Endothelial cell of umbilical vein (primary cell): ENCODE results near the gene RPL36AL. TPM values are rescaled to one million over a fixed set of nuclear protein-coding genes. Genes with fewer than 3 reads are reported as not detected.

Experiments
- BruUV-seq: library from RNA; stranded (reverse); fragments of 400-500 nt; replicated peaks from 2 replicates; lab custom pipeline; 2021; lab: Mats Ljungman, UMichigan
- CTCF ChIA-PET: fragments of 300-600, 350-600 bp; sonication (Branson Sonifier 250); formaldehyde crosslinking; loops from one replicate; lab custom pipeline; 2021; ENCODE audit warnings: antibody characterized with exemption, inconsistent platforms; lab: Charles Lee
- POLR2A ChIA-PET: fragments of 300-600, 350-600 bp; sonication (Branson Sonifier 250); formaldehyde crosslinking; loops from one replicate; lab custom pipeline; 2021; ENCODE audit warnings: antibody characterized with exemption, inconsistent platforms; lab: Charles Lee
- DNase-seq: peaks from one replicate; pipeline ENCODE4 v3.0.0-alpha.2; 2011; ENCODE audit warnings: low read depth, low spot score
- FAIRE-seq: peaks from 2 replicates; lab custom pipeline; 2011; peaks lifted over from hg19 to GRCh38; lab: Jason Lieb, UNC
- H2AFZ ChIP-seq: 2 replicates; pipeline ENCODE4 v1.6.0; 2012; ENCODE audit warnings: low read depth, low read length, control low read depth, inconsistent platforms
- H3K27ac ChIP-seq: 2 replicates; pipeline ENCODE4 v1.5.1; 2011; ENCODE audit warnings: low read depth, mild to moderate bottlenecking, control low read depth, low read length, moderate library complexity; ENCODE audit not compliant: insufficient read depth
- H3K27me3 ChIP-seq, 2 experiments: 2 replicates each; pipeline versions ENCODE4 v1.6.0 to v1.6.1; 2011; ENCODE audit warnings: low read length in 2 of 2, mixed read lengths in 1 of 2; ENCODE audit not compliant: control insufficient read depth in 2 of 2, insufficient read depth in 2 of 2
- H3K36me3 ChIP-seq, 2 experiments: 2 replicates in 1 of 2; 3 replicates in 1 of 2; pipeline ENCODE4 v1.5.1; 2011; ENCODE audit warnings: low read length in 2 of 2, mild to moderate bottlenecking in 1 of 2, moderate library complexity in 1 of 2; ENCODE audit not compliant: control insufficient read depth in 2 of 2, insufficient read depth in 2 of 2; ENCODE audit errors: extremely low read depth in 1 of 2
- H3K4me1 ChIP-seq: 3 replicates; pipeline ENCODE4 v1.5.1; 2011; ENCODE audit warnings: mild to moderate bottlenecking, low read length; ENCODE audit not compliant: control insufficient read depth, insufficient read depth; ENCODE audit errors: extremely low read depth
- H3K4me2 ChIP-seq: 2 replicates; pipeline ENCODE4 v1.6.1; 2011; ENCODE audit warnings: low read length, control low read depth, mixed read lengths; ENCODE audit not compliant: insufficient read depth
- H3K4me3 ChIP-seq, 3 experiments: fragments of 200-600 bp in 1 of 3; sonication (generic), shearing (Covaris generic) in 1 of 3; replicated peaks in 1 of 3; 2 replicates each; pipeline ENCODE4 v1.5.1; 2011 to 2016; ENCODE audit warnings: control low read depth in 3 of 3, low read length in 3 of 3, mild to moderate bottlenecking in 2 of 3, inconsistent platforms in 1 of 3, low read depth in 1 of 3, moderate library complexity in 1 of 3; ENCODE audit not compliant: insufficient read depth in 1 of 3
- H3K79me2 ChIP-seq: 2 replicates; pipeline ENCODE4 v1.6.0; 2012; ENCODE audit warnings: low read length, inconsistent platforms; ENCODE audit not compliant: control insufficient read depth, insufficient read depth
- H3K9ac ChIP-seq: replicated peaks from 2 replicates; pipeline ENCODE3; 2011; ENCODE audit warnings: low read length, control low read depth; ENCODE audit not compliant: insufficient read depth; ENCODE audit errors: extremely low read depth
- H3K9me1 ChIP-seq: replicated peaks from 3 replicates; pipeline ENCODE4 v1.6.0; 2011; ENCODE audit warnings: mild to moderate bottlenecking, low read length; ENCODE audit not compliant: control insufficient read depth, insufficient read depth; ENCODE audit errors: extremely low read depth
- H3K9me3 ChIP-seq: replicated peaks from 2 replicates; pipeline ENCODE4 v1.5.1; 2012; ENCODE audit warnings: low read length, inconsistent platforms; ENCODE audit not compliant: control insufficient read depth, insufficient read depth
- H4K20me1 ChIP-seq: replicated peaks from 2 replicates; pipeline ENCODE3; 2011; ENCODE audit warnings: mild to moderate bottlenecking, low read length; ENCODE audit not compliant: control insufficient read depth, insufficient read depth; ENCODE audit errors: extremely low read depth
- GATA2 ChIP-seq: IDR thresholded peaks from 2 replicates; pipeline ENCODE4 v1.7.0; 2011; ENCODE audit warnings: low read depth, mild to moderate bottlenecking, moderate library complexity, mixed read lengths, low read length; ENCODE audit not compliant: insufficient read length, insufficient read depth
- JUN ChIP-seq: IDR thresholded peaks from 2 replicates; pipeline ENCODE4 v1.6.1; 2011; ENCODE audit warnings: borderline replicate concordance, low read depth; ENCODE audit not compliant: insufficient read length, insufficient read depth
- POLR2A ChIP-seq: IDR thresholded peaks from 2 replicates; pipeline ENCODE4 v1.6.1; 2012; ENCODE audit warnings: low read depth, mild to moderate bottlenecking, control low read depth, low read length
- dilution Hi-C: fragments of 300-500 bp; cut with MboI; formaldehyde crosslinking; loops from one replicate; pipeline ENCODE4 v1.15.0; 2019; ENCODE audit warnings: low sequenced_read_pairs; ENCODE audit not compliant: extremely low pct_ligation_motif_present
- intact Hi-C: fragments of 100-400 bp; cut with micrococcal nuclease; formaldehyde crosslinking; loops from one replicate; pipeline ENCODE4 v1.10.0; 2022
- polyA plus RNA-seq, 4 experiments: library from polyadenylated mRNA; depleted of rRNA in 3 of 4; stranded (reverse) in 3 of 4; unstranded in 1 of 4; fragments of >200 nt; gene quantifications; 2 replicates each; pipeline versions ENCODE4 v1.2.1 to v1.2.3, GENCODE V29; 2011 to 2012; ENCODE audit warnings: missing spikeins in 1 of 4
- total RNA-seq: library from RNA; stranded (reverse); gene quantifications from 2 replicates; pipeline ENCODE4 v1.2.3, GENCODE V29; 2021

RPL36AL gene
- total and polyA plus RNA-seq, 2 donors (not counting 3 experiments of a cell fraction or from before 2014, with no cell fraction given), result 174 to 251 TPM

- H3K4me1 ChIP-seq, result peaks cover 8% of the 10 kb centered on the region
- ChIA-PET POLR2A (no interaction called here), CTCF (no interaction called here)
- no peaks in the 10 kb centered on the region for H3K27me3 ChIP-seq
- peaks cover 61% of the 10 kb centered on the region for H3K79me2 ChIP-seq
- no peaks in the 10 kb centered on the region for H3K9me1 ChIP-seq
- H3K4me2 ChIP-seq, result no peak overlapping the region
- no peak overlapping the region for H3K27ac ChIP-seq
- H3K36me3 ChIP-seq, result peaks cover 0 to 11% of the 10 kb centered on the region in 2 experiments
- no peak overlapping the region for H3K4me3 ChIP-seq
- intact Hi-C loops, result no loop called here
- no peaks in the 10 kb centered on the region for H4K20me1 ChIP-seq
- no peak for TF ChIP-seq GATA2
- no peak for TF ChIP-seq POLR2A
- FAIRE-seq, result no peak
- no peak overlapping the region for H2AFZ ChIP-seq
- no peak for DNase-seq
- H3K9ac ChIP-seq, result no peak overlapping the region
- no TSS peak for BruUV-seq
- H3K9me3 ChIP-seq, result no peaks in the 10 kb centered on the region
- dilution Hi-C loops, result no loop called here
Measured at GRCh38 chr14:49636866-49637265, 16.4 kb upstream of the RPL36AL start.

DNA sequence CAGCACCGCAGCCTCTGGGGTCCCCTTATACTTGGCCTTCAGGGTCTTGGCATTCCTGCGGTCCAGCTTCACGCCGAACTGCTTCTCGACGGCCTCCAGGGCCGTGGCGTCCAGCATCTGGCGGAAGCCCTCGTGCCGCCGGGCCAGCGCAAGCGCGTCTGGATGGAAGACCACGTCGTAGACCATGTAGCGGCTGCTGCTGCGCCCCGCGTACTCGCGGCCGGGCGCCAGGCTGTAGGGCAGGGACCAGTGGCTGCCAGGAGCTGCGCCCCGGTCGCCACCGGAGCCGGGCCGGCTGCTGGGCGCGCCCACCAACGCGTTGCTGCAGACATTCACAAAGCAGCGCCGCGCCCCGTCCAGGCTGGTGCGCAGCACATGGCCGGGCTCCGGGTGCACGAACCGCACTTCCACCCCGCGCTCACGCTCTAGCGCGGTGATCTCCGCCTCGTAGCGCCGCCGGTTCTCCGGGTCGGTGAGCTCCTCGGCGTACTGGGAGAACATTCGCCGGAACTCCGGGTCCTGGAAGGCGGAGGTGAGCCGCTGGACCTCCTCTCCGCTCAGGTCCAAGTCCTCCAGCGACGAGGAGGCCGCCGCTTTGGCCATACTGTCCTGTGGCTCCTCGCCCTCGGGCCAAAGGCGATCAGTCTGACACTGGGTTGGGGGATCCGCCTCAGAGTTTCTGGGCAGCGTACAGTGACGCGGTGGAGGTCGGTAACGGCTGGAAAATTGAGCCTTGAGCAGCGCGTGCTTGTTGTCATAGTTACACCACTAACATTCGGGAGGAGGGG is 14.3 kb upstream of the RPL36AL start, which contains the start of gene DNAAF2:
DNAAF2 (minus strand) TSS at position 698 of the 788 bp plus-strand sequence; CDS start at position 603, 95 bp downstream.
- peak within 1 kb of the TSS; percentile 90 for H3K27ac ChIP-seq
- ChIA-PET POLR2A (interaction anchor here (1.0 to 1.8 kb wide), 3 partner anchors 10 to 133 kb away, joined by 8 to 12 read pairs (median 12); partner anchors contain the start of genes KLHDC2, MGAT2 and RPL36AL), CTCF (interaction anchor here (0.6 to 3.7 kb wide), 23 partner anchors 8 to 232 kb away, joined by 3 to 80 read pairs (median 6); partner anchors contain the start of genes KLHDC2, LRR1, MGAT2 and NEMF)
- FAIRE-seq (peak; percentile 8), DNase-seq (peak; percentile 80)
- H3K4me3 ChIP-seq, result peak within 1 kb of the TSS; percentile 5 to 98 (median 79)
- no peaks in the 10 kb centered on the region for H3K9me1 ChIP-seq
- H3K36me3 ChIP-seq, result peaks cover 0 to 8% of the 10 kb centered on the region in 2 experiments
- H3K4me2 ChIP-seq, result peak within 1 kb of the TSS; percentile 97
- peaks cover 16% of the 10 kb centered on the region for H3K4me1 ChIP-seq
- peaks cover 2% of the 10 kb centered on the region for H4K20me1 ChIP-seq
- peak within 1 kb of the TSS; percentile 53 for H2AFZ ChIP-seq
- H3K79me2 ChIP-seq, result peaks cover 71% of the 10 kb centered on the region
- peak within 1 kb of the TSS; percentile 88 for H3K9ac ChIP-seq
- intact Hi-C loops (loop anchor here (1.0 to 5.0 kb wide), 7 partner anchors 14 to 218 kb away; partner anchors contain the start of genes KLHDC1, KLHDC2, MGAT2 and NEMF), dilution Hi-C loops (no loop called here)
- H3K9me3 ChIP-seq, result no peaks in the 10 kb centered on the region
- TF ChIP-seq POLR2A (peak; percentile 52), JUN (no peak)
- H3K27me3 ChIP-seq, result no peaks in the 10 kb centered on the region
- TSS peak; percentile 6 for BruUV-seq
